ENCODE measurements around the gene ANXA5.

ANXA5 gene

DNA sequence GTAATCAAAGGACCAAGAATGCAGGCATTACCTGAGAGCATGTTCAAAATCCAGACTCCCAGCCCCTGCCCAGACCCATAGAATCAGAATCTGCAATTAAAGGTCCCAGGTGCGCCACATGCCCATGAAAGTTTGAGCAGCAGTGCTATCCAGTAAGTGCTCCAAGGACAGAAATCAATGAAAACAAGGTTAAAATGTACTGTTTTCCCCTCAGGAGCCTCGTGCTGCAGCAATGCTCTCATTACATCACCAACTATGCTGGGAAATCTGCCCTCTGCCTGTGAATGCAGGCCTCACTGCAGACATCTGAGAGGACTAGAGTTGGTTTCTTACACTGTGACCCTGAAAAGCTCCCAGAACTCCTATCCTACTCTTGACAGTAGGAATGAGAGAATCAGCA is 21.1 kb downstream of the ANXA5 start:
- H3K9me3 ChIP-seq (replicated peaks; ENCODE audit: insufficient read depth, low read length), result no peaks in the 10 kb centered on the region
- H3F3A ChIP-seq (ENCODE audit: insufficient read depth, low read length), result no peaks in the 10 kb centered on the region
- H3K36me3 ChIP-seq (replicated peaks; ENCODE audit: insufficient read depth, low read length), result peaks cover 7% of the 10 kb centered on the region
- H3K79me2 ChIP-seq (ENCODE audit: low read length), result no peaks in the 10 kb centered on the region
- no peaks in the 10 kb centered on the region; the same call in 1 of the 2 replicates for H4K20me1 ChIP-seq (ENCODE audit: insufficient read depth, low read length)
- DNase-seq, result no peak
- no peak overlapping the region for H3K9ac ChIP-seq (ENCODE audit: low read length)
- H2AFZ ChIP-seq (ENCODE audit: low read length), result no peak overlapping the region
- no peaks in the 10 kb centered on the region for H3K27me3 ChIP-seq (replicated peaks; ENCODE audit: insufficient read depth, low read length)
- H3K4me2 ChIP-seq (ENCODE audit: low read depth, low read length), result no peak overlapping the region
- no peak for TF ChIP-seq CTCF (IDR thresholded peaks at IDR 0.05; ENCODE audit: low read length)
- no peak for TF ChIP-seq EZH2 (optimal IDR thresholded peaks at IDR 0.05; ENCODE audit: low read depth, low read length)
- no peak for TF ChIP-seq EZH2phosphoT487 (IDR thresholded peaks at IDR 0.05; ENCODE audit: low read length)
- no peak overlapping the region for H3K27ac ChIP-seq (ENCODE audit: low read length)
- H3K9me2 ChIP-seq (replicated peaks; ENCODE audit: insufficient read depth, low read length), result no peaks in the 10 kb centered on the region
- no peak overlapping the region for H3K4me3 ChIP-seq (ENCODE audit: low read length)
- no peaks in the 10 kb centered on the region for H3K4me1 ChIP-seq (ENCODE audit: low read length)

GRCh38 chr4:121674696-121675095 is 22.1 kb downstream of the ANXA5 start:
- Histone ChIP-seq H3K27me3 (replicated peaks; ENCODE audit: insufficient read depth, low read length) (no peaks in the 10 kb centered on the region), H3K9me3 (replicated peaks; ENCODE audit: insufficient read depth, low read length) (no peaks in the 10 kb centered on the region), H3F3A (ENCODE audit: insufficient read depth, low read length) (no peaks in the 10 kb centered on the region), H3K9me2 (replicated peaks; ENCODE audit: insufficient read depth, low read length) (no peaks in the 10 kb centered on the region), H2AFZ (ENCODE audit: low read length) (no peak overlapping the region), H4K20me1 (ENCODE audit: insufficient read depth, low read length) (no peaks in the 10 kb centered on the region; the same call in 1 of the 2 replicates), H3K27ac (ENCODE audit: low read length) (no peak overlapping the region), H3K4me3 (ENCODE audit: low read length) (no peak overlapping the region), H3K4me1 (ENCODE audit: low read length) (no peaks in the 10 kb centered on the region), H3K9ac (ENCODE audit: low read length) (no peak overlapping the region), H3K36me3 (replicated peaks; ENCODE audit: insufficient read depth, low read length) (peaks cover 7% of the 10 kb centered on the region), H3K79me2 (ENCODE audit: low read length) (no peaks in the 10 kb centered on the region), H3K4me2 (ENCODE audit: low read depth, low read length) (no peak overlapping the region)
- TF ChIP-seq EZH2 (optimal IDR thresholded peaks at IDR 0.05; ENCODE audit: low read depth, low read length) (no peak), CTCF (IDR thresholded peaks at IDR 0.05; ENCODE audit: low read length) (no peak), EZH2phosphoT487 (IDR thresholded peaks at IDR 0.05; ENCODE audit: low read length) (no peak)
- no peak for DNase-seq

GRCh38 chr4:121674191-121674590 is 22.6 kb downstream of the ANXA5 start:
- Histone ChIP-seq H3K27ac (ENCODE audit: low read length) (no peak overlapping the region), H3K4me1 (ENCODE audit: low read length) (no peaks in the 10 kb centered on the region), H3K9me3 (replicated peaks; ENCODE audit: insufficient read depth, low read length) (no peaks in the 10 kb centered on the region), H3K27me3 (replicated peaks; ENCODE audit: insufficient read depth, low read length) (no peaks in the 10 kb centered on the region), H3K4me3 (ENCODE audit: low read length) (no peak overlapping the region), H4K20me1 (ENCODE audit: insufficient read depth, low read length) (no peaks in the 10 kb centered on the region; the same call in 1 of the 2 replicates), H3K9ac (ENCODE audit: low read length) (no peak overlapping the region), H3K79me2 (ENCODE audit: low read length) (no peaks in the 10 kb centered on the region), H3K9me2 (replicated peaks; ENCODE audit: insufficient read depth, low read length) (no peaks in the 10 kb centered on the region), H3K4me2 (ENCODE audit: low read depth, low read length) (no peak overlapping the region), H3K36me3 (replicated peaks; ENCODE audit: insufficient read depth, low read length) (peaks cover 10% of the 10 kb centered on the region), H2AFZ (ENCODE audit: low read length) (no peak overlapping the region), H3F3A (ENCODE audit: insufficient read depth, low read length) (no peaks in the 10 kb centered on the region)
- TF ChIP-seq CTCF (IDR thresholded peaks at IDR 0.05; ENCODE audit: low read length), result no peak
- TF ChIP-seq EZH2 (optimal IDR thresholded peaks at IDR 0.05; ENCODE audit: low read depth, low read length), result no peak
- no peak for TF ChIP-seq EZH2phosphoT487 (IDR thresholded peaks at IDR 0.05; ENCODE audit: low read length)
- no peak for DNase-seq

Data from MM.1S (cell line).